HL-60/S4 treated with retinoic acid at 250 ng/mL for 4 days and 3 days (cell line): ENCODE data around the gene MINDY1.

Experiments used
- in situ Hi-C: fragments of 300-500 bp; cut with MboI; formaldehyde crosslinking; loops from 2 replicates; pipeline ENCODE4 v1.7.0; 2022; ENCODE audit warnings: low sequenced_read_pairs

Gene MINDY1

DNA sequence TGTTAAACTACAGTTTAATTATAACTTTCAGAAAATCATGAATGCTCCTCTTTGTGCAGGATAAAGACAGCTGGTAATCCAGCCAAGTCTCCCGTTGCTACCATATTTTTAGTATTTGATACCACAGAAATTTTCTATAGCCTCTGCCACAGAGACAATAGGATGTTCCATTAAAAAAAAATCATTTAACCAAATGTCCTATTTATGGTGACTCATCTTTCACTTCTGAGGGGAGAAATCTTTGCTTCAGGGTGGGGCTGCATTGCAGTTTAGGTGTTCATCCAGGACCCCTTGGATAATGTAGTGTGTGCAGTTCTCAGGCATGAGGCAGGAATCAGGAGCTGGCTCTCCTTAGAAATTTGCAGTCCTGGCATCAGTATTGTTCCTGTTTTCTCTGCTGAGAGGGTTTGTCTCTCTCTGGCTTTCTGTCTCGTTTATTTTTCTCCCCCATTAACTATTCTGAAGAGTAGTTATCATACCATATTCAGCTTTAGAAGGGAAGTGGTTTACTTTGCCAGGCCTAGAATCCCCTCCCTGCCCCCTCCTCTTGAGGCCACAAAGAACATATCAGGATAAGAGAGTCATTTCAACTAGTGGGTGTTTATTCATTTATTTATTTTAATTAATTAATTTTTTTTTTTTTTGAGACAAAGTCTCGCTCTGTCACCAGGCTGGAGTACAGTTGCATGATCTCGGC lies 4.6 kb upstream of the MINDY1 start:
- in situ Hi-C loops, result no loop called here

DNA sequence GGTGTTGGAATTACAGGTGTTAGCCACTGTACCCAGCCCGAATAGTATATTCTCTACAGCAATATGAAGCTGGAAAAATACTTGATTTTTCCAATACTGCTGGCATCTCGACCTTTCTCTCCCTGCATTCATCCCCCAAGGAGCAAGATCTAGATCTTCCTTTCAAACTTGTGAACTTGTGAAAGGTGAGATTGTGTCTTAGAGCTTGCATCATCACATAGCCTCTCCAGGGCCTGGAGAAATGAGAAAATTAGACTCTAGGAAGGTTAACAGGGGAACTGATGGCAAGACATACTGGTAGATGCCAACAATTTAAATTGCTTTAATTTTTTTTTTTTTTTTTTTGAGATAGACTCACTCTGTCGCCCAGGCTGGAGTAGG lies 3.6 kb upstream of the MINDY1 start:
- in situ Hi-C loops, result no loop called here

- in situ Hi-C loops, result no loop called here
Observed at GRCh38 chr1:151009674-151010345, 3.1 kb upstream of the MINDY1 start.

GRCh38 chr1:151009206-151009587 lies 2.5 kb upstream of the MINDY1 start:
- in situ Hi-C loops, result no loop called here

GRCh38 chr1:151008244-151009205 lies 1.8 kb upstream of the MINDY1 start, which contains the start of gene PRUNE1:
Gene PRUNE1, plus strand, starts transcription at chr1:151008449. Its CDS starts 184 bp downstream, at chr1:151008633.
- in situ Hi-C loops, result no loop called here

GRCh38 chr1:151007853-151008243 lies 1.1 kb upstream of the MINDY1 start:
- in situ Hi-C loops, result no loop called here

- in situ Hi-C loops, result no loop called here
Observed at GRCh38 chr1:151005729-151006319, 878 bp downstream of the MINDY1 start.

GRCh38 chr1:151003180-151003579 lies 3.5 kb downstream of the MINDY1 start:
- in situ Hi-C loops, result no loop called here

GRCh38 chr1:151002611-151003010 lies 4.1 kb downstream of the MINDY1 start:
- in situ Hi-C loops, result no loop called here

DNA sequence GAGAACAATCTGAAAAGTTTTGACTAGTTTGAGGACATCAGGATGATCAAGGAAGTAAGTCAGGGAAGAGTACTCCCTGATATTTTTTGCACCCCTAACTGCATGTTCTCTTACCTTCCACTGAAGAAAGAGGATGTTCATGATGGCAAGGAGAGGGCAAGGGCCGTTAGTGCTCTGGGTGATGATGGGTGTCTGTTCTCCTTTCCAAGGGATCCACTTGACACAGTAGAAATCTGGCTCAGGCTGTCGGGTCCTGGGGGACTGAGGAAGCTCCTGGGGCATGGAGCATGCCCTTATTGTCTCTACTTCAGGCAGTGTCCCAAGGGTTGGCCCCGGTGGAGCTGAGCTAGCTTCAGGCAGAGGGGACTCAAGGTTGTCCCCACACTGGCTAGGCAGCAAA lies 4.7 kb downstream of the MINDY1 start:
- in situ Hi-C loops, result no loop called here

GRCh38 chr1:151001602-151002001 lies 5.1 kb downstream of the MINDY1 start:
- in situ Hi-C loops, result no loop called here

DNA sequence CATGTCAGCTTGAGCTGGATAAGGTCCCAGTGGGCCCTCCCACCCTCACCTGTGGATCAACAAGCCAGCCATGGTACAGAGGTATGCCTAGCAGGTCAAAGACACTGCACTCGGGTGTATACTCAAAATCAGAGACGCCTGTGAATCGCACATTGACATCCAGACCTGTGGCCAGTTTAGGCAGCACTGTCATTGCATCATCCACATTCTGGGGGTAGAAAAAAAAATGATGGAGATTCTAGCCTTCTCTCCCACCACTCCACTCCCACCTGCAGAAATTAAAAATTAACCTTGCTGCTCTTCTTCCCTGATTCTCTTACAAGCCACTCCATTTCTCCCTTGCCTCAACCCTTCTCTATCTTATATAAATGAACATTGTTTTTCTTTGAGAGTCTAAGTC lies 6.3 kb downstream of the MINDY1 start:
- in situ Hi-C loops, result no loop called here

DNA sequence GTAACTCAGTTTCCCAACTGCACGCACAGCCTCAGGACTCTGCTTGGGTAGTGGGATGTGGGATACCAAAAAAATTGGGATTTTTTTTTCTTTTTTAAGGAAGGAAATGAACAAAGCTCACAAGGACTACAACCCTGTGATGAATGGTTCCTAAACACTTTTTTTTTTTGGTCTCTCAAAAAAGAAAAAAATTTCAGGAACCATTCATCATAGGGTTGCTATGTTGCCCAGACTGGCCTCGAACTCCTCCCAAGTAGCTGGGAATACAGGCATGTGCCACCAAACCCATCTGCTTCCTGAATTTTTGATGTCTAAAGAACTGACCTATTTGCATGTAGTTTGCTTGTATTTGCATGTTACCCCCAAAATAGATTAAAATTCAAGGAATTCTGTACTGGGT lies 6.8 kb downstream of the MINDY1 start:
- in situ Hi-C loops, result no loop called here

GRCh38 chr1:150999051-150999674 lies 7.5 kb downstream of the MINDY1 start:
- in situ Hi-C loops, result no loop called here

- in situ Hi-C loops, result no loop called here
Observed at GRCh38 chr1:150997949-150998348, 8.8 kb downstream of the MINDY1 start.

DNA sequence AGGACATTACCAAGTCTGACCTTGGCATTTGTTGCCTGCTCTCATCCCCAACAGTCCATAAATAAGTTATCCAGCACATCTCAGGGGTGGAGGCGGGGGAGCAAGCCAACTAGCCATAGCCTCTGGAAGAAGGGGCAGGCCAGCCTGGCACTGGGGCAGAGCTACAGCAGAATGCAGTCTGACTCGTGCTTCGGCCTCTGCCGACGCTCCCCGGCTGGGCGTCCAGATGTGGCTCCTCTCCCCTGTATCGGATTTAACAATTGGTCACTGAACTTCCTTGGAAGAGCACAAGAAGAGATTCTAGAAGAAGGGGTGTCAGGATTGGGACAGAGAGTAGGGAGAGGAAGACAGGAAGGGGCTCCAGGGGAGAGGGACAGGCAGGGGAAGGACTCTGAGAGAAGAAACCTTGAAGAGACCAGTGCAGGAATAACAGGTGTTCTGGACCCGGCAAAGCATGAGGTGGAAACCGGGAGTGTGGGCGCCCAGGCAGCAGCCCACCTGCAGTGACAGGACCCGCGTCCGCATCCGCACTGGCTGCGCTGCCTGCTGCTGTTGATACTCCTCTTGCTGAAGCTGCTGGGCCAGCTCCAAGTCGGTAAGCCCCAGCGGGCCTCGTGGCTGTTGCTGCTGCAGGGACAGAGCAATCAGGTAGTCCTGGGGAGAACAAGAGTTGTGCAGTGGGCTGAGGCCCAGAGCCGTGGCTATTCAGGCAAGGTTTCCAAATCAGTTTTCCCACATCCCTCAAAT lies 9.4 kb downstream of the MINDY1 start:
- in situ Hi-C loops, result no loop called here

- in situ Hi-C loops, result no loop called here
Observed at GRCh38 chr1:150995896-150996295, 10.8 kb downstream of the MINDY1 start.

GRCh38 chr1:150995460-150995859 lies 11.2 kb downstream of the MINDY1 start:
- in situ Hi-C loops, result no loop called here

- in situ Hi-C loops, result no loop called here
Observed at GRCh38 chr1:150994248-150994647, 12.5 kb downstream of the MINDY1 start.

GRCh38 chr1:150992626-150993025 lies 14.1 kb downstream of the MINDY1 start:
- in situ Hi-C loops, result no loop called here
